NOMO-1 (cell line): ENCODE measurements around the gene GPR32.
"Not testable (repeated sequence)": the region's sequence is repeated elsewhere in the genome, so short reads cannot be mapped to it uniquely, and the experiment has no call there.

Experiments used
- DNase-seq, 2 experiments: peaks; one replicate each; lab custom pipeline; 2025; ENCODE audit not compliant: unreplicated experiment in 2 of 2; lab: John Stamatoyannopoulos, UW

Gene GPR32

GRCh38 chr19:50797781-50798658 lies 27.8 kb downstream of the GPR32 start:
- DNase-seq = no peak

- DNase-seq = no peak
Measured at GRCh38 chr19:50798659-50799546, 28.6 kb downstream of the GPR32 start.

- DNase-seq = no peak
Measured at GRCh38 chr19:50799547-50799851, 29.2 kb downstream of the GPR32 start.

GRCh38 chr19:50801107-50801506 lies 30.8 kb downstream of the GPR32 start:
- DNase-seq = no peak

- DNase-seq = peak in 1 of 2 experiments; percentile 36
Measured at GRCh38 chr19:50803633-50804419, 33.6 kb downstream of the GPR32 start.

- peak; percentile 96 to 99 for DNase-seq
Measured at GRCh38 chr19:50804420-50805272, 34.4 kb downstream of the GPR32 start.

GRCh38 chr19:50808856-50809255 lies 38.6 kb downstream of the GPR32 start:
- no peak for DNase-seq

GRCh38 chr19:50811622-50812238 lies 41.5 kb downstream of the GPR32 start:
- not testable (repeated sequence) for DNase-seq

GRCh38 chr19:50812474-50812873 lies 42.2 kb downstream of the GPR32 start:
- DNase-seq = no peak

GRCh38 chr19:50814883-50815282 lies 44.6 kb downstream of the GPR32 start:
- no peak for DNase-seq

- no peak for DNase-seq
Measured at GRCh38 chr19:50815439-50815838, 45.2 kb downstream of the GPR32 start.

- peak; percentile 67 to 69 for DNase-seq
Measured at GRCh38 chr19:50817941-50818858, 47.9 kb downstream of the GPR32 start.

- no peak for DNase-seq
Measured at GRCh38 chr19:50818859-50819472, 48.7 kb downstream of the GPR32 start.

- DNase-seq = no peak
Measured at GRCh38 chr19:50819636-50820035, 49.4 kb downstream of the GPR32 start.

- DNase-seq = no peak
Measured at GRCh38 chr19:50820086-50820485, 49.8 kb downstream of the GPR32 start.

GRCh38 chr19:50820549-50821247 lies 50.4 kb downstream of the GPR32 start:
- no peak for DNase-seq

- DNase-seq = no peak
Measured at GRCh38 chr19:50821248-50821612, 51.0 kb downstream of the GPR32 start.
